ENCODE data around the gene PDE6A.

GRCh38 chr5:149938791-149939358 is 5.7 kb downstream of the PDE6A start:
- no peak for TF ChIP-seq POLR2A (IDR thresholded peaks at IDR 0.05; ENCODE audit: low read length)
- no peak for TF ChIP-seq GATA1 (IDR thresholded peaks at IDR 0.05; ENCODE audit: low read depth, low read length)

Data from erythroblast (primary cell).